Esophagus muscularis mucosa (tissue), 4 donors: ENCODE results near the gene SH3GL2. TPM values are rescaled to one million over a fixed set of nuclear protein-coding genes. Genes with fewer than 3 reads are reported as not detected.

Experiments
- DNase-seq: peaks from one replicate; pipeline ENCODE4 v3.0.0-alpha.2; 2017; ENCODE audit errors: extremely low spot score
- H3K27ac ChIP-seq, 4 donors: fragments of 200-600 bp; sonication (generic); replicated peaks in 1 of 4; 1 replicate in 3 of 4; 2 replicates in 1 of 4; pipeline ENCODE4 v1.5.1; 2016 to 2019; ENCODE audit warnings: mild to moderate bottlenecking in 1 of 4
- H3K27me3 ChIP-seq, 4 donors: fragments of 200-600 bp; sonication (generic); one replicate each; pipeline versions ENCODE4 v1.5.1 to v1.6.0; 2016 to 2019
- H3K36me3 ChIP-seq, 4 donors: fragments of 200-600 bp; sonication (generic); one replicate each; pipeline ENCODE4 v1.5.1; 2016 to 2019
- H3K4me1 ChIP-seq, 4 donors: fragments of 200-600 bp; sonication (generic); one replicate each; pipeline ENCODE4 v1.5.1; 2016 to 2019
- H3K4me3 ChIP-seq, 4 donors: fragments of 200-600 bp; sonication (generic); 1 replicate in 2 of 4; 2 replicates in 2 of 4; pipeline ENCODE4 v1.5.1; 2016 to 2019; ENCODE audit warnings: mild to moderate bottlenecking in 4 of 4, moderate library complexity in 1 of 4
- H3K9me3 ChIP-seq, 4 donors: fragments of 200-600 bp; sonication (generic); 1 replicate in 3 of 4; 2 replicates in 1 of 4; pipeline ENCODE4 v1.5.1; 2016 to 2019
- CTCF ChIP-seq, 3 experiments: fragments of 200-600 bp in 2 of 3; fragments of 450-650 bp in 1 of 3; sonication (generic) in 2 of 3; IDR thresholded peaks; one replicate each; pipeline ENCODE4 v1.5.1; 2017 to 2019; ENCODE audit warnings: antibody characterized with exemption in 3 of 3, mild to moderate bottlenecking in 2 of 3, moderate library complexity in 1 of 3
- EP300 ChIP-seq: sonication (generic); formaldehyde crosslinking; IDR thresholded peaks from one replicate; pipeline ENCODE4 v1.6.1; 2017; ENCODE audit warnings: antibody characterized with exemption
- POLR2A ChIP-seq: fragments of 450-650 bp; IDR thresholded peaks from one replicate; pipeline ENCODE4 v1.6.1; 2017; ENCODE audit warnings: antibody characterized with exemption, moderate library complexity, mild to moderate bottlenecking, low read depth
- POLR2AphosphoS5 ChIP-seq, 2 donors: sonication (generic); formaldehyde crosslinking; IDR thresholded peaks; one replicate each; pipeline ENCODE4 v1.6.1; 2017; ENCODE audit warnings: antibody characterized with exemption in 2 of 2
- WGBS: methylation state at CpG from one replicate; pipeline ENCODE4 v1.1.5; 2018; 5-methylcytosine and 5-hydroxymethylcytosine counted together
- intact Hi-C: fragments of 100-400 bp; cut with DNase I; formaldehyde crosslinking; loops from one replicate; pipeline ENCODE4 v1.15.1; 2023
- total RNA-seq, 4 donors: library from RNA; depleted of rRNA; stranded (reverse); fragments of >200 nt; gene quantifications; one replicate each; pipeline versions ENCODE4 v1.1.0 to v1.2.1, GENCODE V29; 2016

The SH3GL2 gene
- total RNA-seq, 4 donors from 2014 or later: 3.3 to 6.7 (median 5.2) TPM

DNA sequence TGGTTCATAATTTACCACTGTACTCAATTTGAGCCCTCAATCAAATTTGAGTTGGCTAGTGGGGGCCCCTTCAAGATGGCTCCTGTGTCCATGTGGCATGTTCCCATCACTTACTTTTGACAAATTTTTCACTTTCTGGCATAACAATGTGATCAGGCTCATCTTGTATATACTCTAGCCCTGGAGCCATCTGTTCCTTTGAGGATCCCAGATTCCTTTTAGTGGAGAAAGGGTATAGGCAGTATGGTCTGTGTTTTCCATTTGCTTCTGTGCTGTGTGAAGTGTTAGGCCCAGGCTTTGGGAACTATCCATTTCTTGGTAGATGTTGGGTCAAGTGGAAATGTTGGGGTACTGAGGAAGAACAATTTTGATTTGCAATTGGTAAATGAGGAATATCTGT, 45.7 kb downstream of the SH3GL2 start:
- Histone ChIP-seq H3K36me3 (no peaks in the 10 kb centered on the region), H3K27me3 (no peaks in the 10 kb centered on the region), H3K27ac (no peak overlapping the region), H3K4me3 (no peak overlapping the region), H3K4me1 (no peaks in the 10 kb centered on the region), H3K9me3 (no peaks in the 10 kb centered on the region)
- DNase-seq: no peak
- TF ChIP-seq EP300 (no peak), POLR2AphosphoS5 (IDR thresholded peaks at IDR 0.05) (no peak), POLR2A (no peak), CTCF (IDR thresholded peaks at IDR 0.05) (no peak)
- intact Hi-C loops: no loop called here

DNA sequence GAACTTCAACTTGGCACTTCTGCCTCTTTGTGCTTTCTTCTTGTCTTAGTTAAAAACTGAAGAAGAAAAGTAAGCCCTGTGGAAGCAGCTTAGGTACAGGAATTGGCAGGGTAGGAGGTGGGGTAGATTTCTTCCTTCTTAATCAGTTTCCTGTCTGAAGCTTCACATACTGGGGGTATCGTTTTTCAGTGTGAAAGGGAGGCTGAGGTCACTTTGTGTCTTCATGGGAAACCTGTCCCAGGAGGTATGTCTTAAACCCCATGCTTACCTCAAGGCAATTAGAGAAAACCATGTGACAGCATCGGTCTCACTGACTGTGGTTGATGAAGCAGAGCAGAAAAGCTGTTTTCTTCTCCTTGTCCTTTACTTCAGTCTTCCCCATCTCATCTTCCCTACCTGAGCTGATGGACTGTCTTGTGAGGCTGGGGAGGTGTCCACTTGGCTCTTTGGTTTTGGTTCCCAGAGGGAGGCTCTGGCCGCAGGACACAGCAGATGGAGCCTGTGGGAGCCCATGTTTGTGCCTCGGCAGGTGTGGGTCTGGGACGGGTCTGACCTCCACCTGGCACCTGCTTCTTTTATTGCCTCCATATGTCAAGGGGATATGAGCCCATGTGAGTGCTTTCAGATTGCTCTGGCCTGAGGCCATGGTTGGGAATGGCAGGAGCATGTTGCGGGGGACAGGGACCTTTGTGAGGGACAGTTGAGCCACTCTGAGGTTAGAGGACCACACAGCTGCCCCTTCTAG, 47.0 kb downstream of the SH3GL2 start:
- H3K4me3 ChIP-seq: no peak overlapping the region
- H3K36me3 ChIP-seq: no peaks in the 10 kb centered on the region
- TF ChIP-seq POLR2A (no peak), POLR2AphosphoS5 (IDR thresholded peaks at IDR 0.05) (no peak), CTCF (IDR thresholded peaks at IDR 0.05) (no peak), EP300 (no peak)
- 94% methylated on average over 4 of the region's 6 CpGs for WGBS
- intact Hi-C loops: no loop called here
- no peaks in the 10 kb centered on the region for H3K4me1 ChIP-seq
- no peak for DNase-seq
- H3K27ac ChIP-seq: no peak overlapping the region
- H3K27me3 ChIP-seq: no peaks in the 10 kb centered on the region
- no peaks in the 10 kb centered on the region for H3K9me3 ChIP-seq

GRCh38 chr9:17627641-17628040, 48.8 kb downstream of the SH3GL2 start:
- 54% methylated on average over 3 of the region's 3 CpGs for WGBS
- H3K27me3 ChIP-seq: no peaks in the 10 kb centered on the region
- no peak for TF ChIP-seq POLR2A
- no peak for TF ChIP-seq POLR2AphosphoS5 (IDR thresholded peaks at IDR 0.05)
- no peak for TF ChIP-seq CTCF (IDR thresholded peaks at IDR 0.05)
- TF ChIP-seq EP300: no peak
- no peaks in the 10 kb centered on the region for H3K36me3 ChIP-seq
- no peak for DNase-seq
- intact Hi-C loops: no loop called here
- H3K4me3 ChIP-seq: no peak overlapping the region
- H3K4me1 ChIP-seq: no peaks in the 10 kb centered on the region
- H3K27ac ChIP-seq: no peak overlapping the region
- H3K9me3 ChIP-seq: no peaks in the 10 kb centered on the region

DNA sequence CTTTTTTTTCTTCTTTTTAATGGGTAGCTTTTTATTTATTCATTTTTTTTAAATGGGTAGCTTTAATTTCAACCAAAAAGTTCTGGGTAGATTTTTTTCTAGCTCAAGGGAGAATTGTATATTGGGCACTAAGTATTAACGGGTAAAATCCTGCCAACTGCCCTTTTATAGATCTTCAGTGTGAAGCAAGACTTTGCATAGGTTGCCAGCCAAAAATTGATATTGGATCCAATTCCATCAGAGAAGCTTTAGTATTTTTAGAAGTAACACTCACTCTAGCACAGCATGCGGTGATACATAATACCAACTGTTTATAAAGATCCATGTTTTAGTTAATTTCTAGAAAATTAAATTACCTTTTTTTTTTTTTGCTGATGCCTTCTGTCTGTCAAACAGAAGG, 49.8 kb downstream of the SH3GL2 start:
- Histone ChIP-seq H3K27me3 (no peaks in the 10 kb centered on the region), H3K4me3 (no peak overlapping the region), H3K4me1 (no peaks in the 10 kb centered on the region), H3K9me3 (no peaks in the 10 kb centered on the region), H3K27ac (no peak overlapping the region), H3K36me3 (no peaks in the 10 kb centered on the region)
- no peak for DNase-seq
- TF ChIP-seq EP300 (no peak), CTCF (IDR thresholded peaks at IDR 0.05) (no peak), POLR2AphosphoS5 (IDR thresholded peaks at IDR 0.05) (no peak), POLR2A (no peak)
- intact Hi-C loops: no loop called here
- 87% methylated on average over 2 of the region's 2 CpGs for WGBS

DNA sequence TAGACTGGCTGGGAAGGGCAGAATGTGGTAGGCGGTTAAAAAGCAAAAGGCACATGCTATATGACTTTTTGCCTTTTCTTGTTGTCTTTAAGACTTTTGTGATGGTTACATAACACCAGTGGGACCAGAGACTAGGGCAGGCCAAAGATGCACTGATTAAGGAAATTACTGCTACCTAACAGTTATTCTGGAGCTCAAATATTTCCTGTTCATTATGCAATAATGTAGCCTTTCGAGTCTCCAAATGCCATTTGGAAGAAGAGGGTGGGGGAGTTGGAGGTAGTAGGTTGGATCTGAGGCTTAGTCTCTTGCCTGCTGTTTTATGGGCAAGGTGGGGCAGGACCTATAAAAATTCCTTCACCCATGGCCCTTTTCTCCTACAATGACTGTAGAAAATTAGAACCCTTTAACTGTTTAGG, 51.7 kb downstream of the SH3GL2 start:
- no peak for DNase-seq
- H3K4me3 ChIP-seq: no peak overlapping the region
- H3K4me1 ChIP-seq: no peaks in the 10 kb centered on the region
- H3K27ac ChIP-seq: no peak overlapping the region
- H3K9me3 ChIP-seq: no peaks in the 10 kb centered on the region
- TF ChIP-seq EP300 (no peak), POLR2A (no peak), POLR2AphosphoS5 (IDR thresholded peaks at IDR 0.05) (no peak), CTCF (IDR thresholded peaks at IDR 0.05) (no peak)
- H3K27me3 ChIP-seq: no peaks in the 10 kb centered on the region
- H3K36me3 ChIP-seq: no peaks in the 10 kb centered on the region
- intact Hi-C loops: no loop called here
- WGBS: 83% methylated on average over 2 of the region's 2 CpGs
